A673 (cell line): ENCODE data around the gene RAB26. TPM values are rescaled to one million over a fixed set of nuclear protein-coding genes. Genes with fewer than 3 reads are reported as not detected.

Source experiments
- BruUV-seq: library from RNA; stranded (reverse); fragments of 400-500 nt; replicated peaks from 2 replicates; lab custom pipeline; 2021; lab: Mats Ljungman, UMichigan
- CTCF ChIA-PET: fragments of 300-600 bp; sonication (Branson Sonifier 250); formaldehyde crosslinking; loops from one replicate; lab custom pipeline; 2022; ENCODE audit warnings: antibody characterized with exemption; lab: Charles Lee
- POLR2A ChIA-PET: fragments of 300-600 bp; sonication (Branson Sonifier 250); formaldehyde crosslinking; loops from one replicate; lab custom pipeline; 2022; ENCODE audit warnings: antibody characterized with exemption; ENCODE audit not compliant: low non-redundant PET; lab: Charles Lee
- DNase-seq: peaks from one replicate; pipeline ENCODE4 v3.0.0-alpha.2; 2015; ENCODE audit warnings: low spot score
- H3K27ac ChIP-seq: fragments of 200-600 bp; sonication (generic); 2 replicates; pipeline ENCODE4 v1.5.1; 2016; ENCODE audit warnings: mixed run types, low read depth, mild to moderate bottlenecking, mixed read lengths, antibody characterized with exemption, low read length; ENCODE audit not compliant: poor library complexity, severe bottlenecking
- H3K27me3 ChIP-seq: fragments of 200-600 bp; sonication (generic); replicated peaks from 2 replicates; pipeline ENCODE4 v1.6.1; 2017; ENCODE audit warnings: mixed run types, low read depth, mild to moderate bottlenecking, mixed read lengths, antibody characterized with exemption, low read length; ENCODE audit not compliant: insufficient read depth, poor library complexity
- H3K36me3 ChIP-seq: fragments of 200-600 bp; sonication (generic); 2 replicates; pipeline ENCODE4 v1.6.1; 2016; ENCODE audit warnings: mixed run types, mild to moderate bottlenecking, mixed read lengths, antibody characterized with exemption, low read length; ENCODE audit not compliant: insufficient read depth, poor library complexity, severe bottlenecking
- H3K4me1 ChIP-seq: fragments of 200-600 bp; sonication (generic); 2 replicates; pipeline ENCODE4 v1.6.1; 2017; ENCODE audit warnings: mixed run types, mild to moderate bottlenecking, mixed read lengths, antibody characterized with exemption, low read length; ENCODE audit not compliant: insufficient read depth, poor library complexity, severe bottlenecking
- H3K4me3 ChIP-seq: fragments of 200-600 bp; sonication (generic); 2 replicates; pipeline ENCODE4 v1.5.1; 2016; ENCODE audit warnings: low read depth, mixed run types, mild to moderate bottlenecking, mixed read lengths, low read length; ENCODE audit not compliant: poor library complexity, severe bottlenecking
- H3K9me3 ChIP-seq: fragments of 200-600 bp; sonication (generic); 2 replicates; pipeline ENCODE4 v1.6.1; 2016; ENCODE audit warnings: mixed run types, low read depth, mild to moderate bottlenecking, mixed read lengths, antibody characterized with exemption, low read length; ENCODE audit not compliant: poor library complexity, severe bottlenecking
- CTCF ChIP-seq: fragments of 300-800, 200-600 bp; sonication (generic); conservative IDR thresholded peaks from 2 replicates; pipeline ENCODE4 v1.5.1; 2017; ENCODE audit warnings: low read depth, mild to moderate bottlenecking, antibody characterized with exemption, low read length, moderate library complexity, mixed read lengths
- EZH2 ChIP-seq: fragments of 200-600 bp; sonication (generic); IDR thresholded peaks from 2 replicates; pipeline ENCODE4 v1.6.1; 2017; ENCODE audit warnings: borderline replicate concordance, low read depth, mild to moderate bottlenecking, mixed read lengths, antibody characterized with exemption, low read length; ENCODE audit not compliant: poor library complexity, severe bottlenecking
- intact Hi-C: fragments of 100-400 bp; cut with micrococcal nuclease; formaldehyde crosslinking; loops from one replicate; pipeline ENCODE4 v1.10.0; 2022; ENCODE audit not compliant: unreplicated experiment
- total RNA-seq: library from RNA; stranded (reverse); gene quantifications from 2 replicates; pipeline ENCODE4 v1.2.3, GENCODE V29; 2021

The RAB26 gene
- total RNA-seq, 1 experiment from 2014 or later: 0.49 TPM

- H3K36me3 ChIP-seq: peaks cover 4% of the 10 kb centered on the region
- intact Hi-C loops: no loop called here
- H3K9me3 ChIP-seq: no peaks in the 10 kb centered on the region
- no peaks in the 10 kb centered on the region for H3K27me3 ChIP-seq
- ChIA-PET POLR2A (no interaction called here), CTCF (no interaction called here)
- H3K4me3 ChIP-seq: no peak overlapping the region
- no TSS peak for BruUV-seq
- TF ChIP-seq EZH2 (no peak), CTCF (no peak)
- H3K4me1 ChIP-seq: peaks cover 29% of the 10 kb centered on the region
- H3K27ac ChIP-seq: no peak overlapping the region
- no peak for DNase-seq
These were observed 12.6 kb downstream of the RAB26 start for GRCh38 chr16:2160915-2161551.

GRCh38 chr16:2161911-2162310 is 13.5 kb downstream of the RAB26 start:
- Histone ChIP-seq H3K9me3 (no peaks in the 10 kb centered on the region), H3K27me3 (no peaks in the 10 kb centered on the region), H3K4me3 (no peak overlapping the region), H3K27ac (no peak overlapping the region), H3K4me1 (peaks cover 27% of the 10 kb centered on the region), H3K36me3 (peaks cover 6% of the 10 kb centered on the region)
- intact Hi-C loops: no loop called here
- no peak for DNase-seq
- ChIA-PET CTCF (no interaction called here), POLR2A (interaction anchor here (0.5 to 0.6 kb wide), 2 partner anchors 107 to 591 kb away, joined by 7 to 8 read pairs; no protein-coding TSS in a partner anchor)
- BruUV-seq: no TSS peak
- TF ChIP-seq EZH2 (no peak), CTCF (no peak)

- intact Hi-C loops: no loop called here
- Histone ChIP-seq H3K27me3 (no peaks in the 10 kb centered on the region), H3K36me3 (peaks cover 6% of the 10 kb centered on the region), H3K4me1 (peaks cover 19% of the 10 kb centered on the region), H3K9me3 (no peaks in the 10 kb centered on the region), H3K27ac (no peak overlapping the region), H3K4me3 (no peak overlapping the region)
- BruUV-seq: no TSS peak
- no peak for DNase-seq
- POLR2A ChIA-PET: interaction anchor here (0.5 kb wide), 1 partner anchor 106 kb away, joined by 8 read pairs; no protein-coding TSS in a partner anchor
- CTCF ChIA-PET: no interaction called here
- no peak for TF ChIP-seq EZH2
- TF ChIP-seq CTCF: no peak
These were observed 14.3 kb downstream of the RAB26 start for GRCh38 chr16:2162676-2163118.
